GM23338 (cell line): Measurements from ENCODE around the gene TUBB8B.
"Not testable (repeated sequence)": the region's sequence is repeated elsewhere in the genome, so short reads cannot be mapped to it uniquely, and the experiment has no call there.

Experiments
- CREB1 ChIP-seq: fragments of 250-450 bp; sonication (Bioruptor Pico); IDR thresholded peaks from 2 replicates; pipeline ENCODE4 v1.5.0; 2020; ENCODE audit warnings: low read depth, mild to moderate bottlenecking, moderate library complexity
- EZH2 ChIP-seq: fragments of 200-600 bp; sonication (generic); IDR thresholded peaks from one replicate; pipeline ENCODE4 v1.8.0; 2017; ENCODE audit warnings: antibody characterized with exemption, mild to moderate bottlenecking, low read depth; ENCODE audit not compliant: unreplicated experiment
- EZH2phosphoT487 ChIP-seq: fragments of 200-600 bp; sonication (generic); IDR thresholded peaks from one replicate; pipeline ENCODE4 v1.8.1; 2018; ENCODE audit warnings: antibody characterized with exemption; ENCODE audit not compliant: unreplicated experiment
- JUNB ChIP-seq: IDR thresholded peaks from one replicate; pipeline ENCODE4 v1.6.1; 2016; ENCODE audit warnings: antibody characterized with exemption; ENCODE audit not compliant: unreplicated experiment
- NANOG ChIP-seq: IDR thresholded peaks from 2 replicates; pipeline ENCODE4 v1.6.1; 2016; ENCODE audit warnings: antibody characterized with exemption, borderline replicate concordance
- POLR2AphosphoS5 ChIP-seq: IDR thresholded peaks from 2 replicates; pipeline ENCODE4 v1.6.1; 2016; ENCODE audit warnings: antibody characterized with exemption, low read depth
- STAT1 ChIP-seq: IDR thresholded peaks from one replicate; pipeline ENCODE4 v1.6.1; 2016; ENCODE audit warnings: antibody characterized with exemption; ENCODE audit not compliant: unreplicated experiment
- ZNF114 ChIP-seq: fragments of 250-450 bp; sonication (Bioruptor Pico); IDR thresholded peaks from 2 replicates; pipeline ENCODE4 v1.5.0; 2020; ENCODE audit warnings: mild to moderate bottlenecking, moderate library complexity
- ZNF331 ChIP-seq: fragments of 250-450 bp; sonication (Bioruptor Pico); IDR thresholded peaks from 2 replicates; pipeline ENCODE4 v1.5.0; 2020; ENCODE audit warnings: low read depth, mild to moderate bottlenecking, moderate library complexity
- TF ChIP-seq, protein P1 (sequence below), 2 experiments: fragments of 200-600 bp in 1 of 2; sonication (generic) in 1 of 2; conservative IDR thresholded peaks; 2 replicates each; pipeline versions ENCODE4 v1.5.1 to v1.6.1; 2016 to 2017; ENCODE audit warnings: antibody characterized with exemption in 2 of 2, low read depth in 2 of 2, mild to moderate bottlenecking in 2 of 2, moderate library complexity in 1 of 2
- TF ChIP-seq, protein P2 (sequence below): IDR thresholded peaks from one replicate; pipeline ENCODE4 v1.6.1; 2018; ENCODE audit warnings: antibody characterized with exemption; ENCODE audit not compliant: unreplicated experiment
- TF ChIP-seq, protein P3 (sequence below): IDR thresholded peaks from 2 replicates; pipeline ENCODE4 v1.6.1; 2016; ENCODE audit warnings: antibody characterized with exemption
- TF ChIP-seq, protein P4 (sequence below): fragments of 250-450 bp; sonication (Bioruptor Pico); IDR thresholded peaks from 2 replicates; pipeline ENCODE4 v1.5.0; 2020; ENCODE audit warnings: mild to moderate bottlenecking, moderate library complexity

DNA sequence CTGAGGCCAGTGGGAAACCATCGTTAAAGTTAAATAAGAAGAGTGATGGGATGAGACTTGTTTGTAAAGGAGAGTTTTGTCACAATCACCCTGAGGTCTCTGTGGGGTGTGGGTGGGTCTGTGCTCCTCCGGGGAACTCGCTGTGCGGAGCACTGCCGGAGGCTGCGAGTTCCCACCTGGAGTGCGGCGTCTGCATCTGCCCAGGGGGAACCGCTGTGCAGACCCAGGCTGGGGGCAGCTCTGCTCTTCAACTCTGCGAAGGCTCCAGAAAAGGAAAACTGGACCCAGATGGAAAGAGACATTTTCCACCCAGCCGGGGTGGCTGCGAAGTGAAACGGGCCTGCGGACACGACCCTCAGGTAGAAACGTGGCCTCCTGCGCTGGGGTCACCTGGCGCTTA lies 46.2 kb upstream of the TUBB8B start:
- TF ChIP-seq, protein P1, sequence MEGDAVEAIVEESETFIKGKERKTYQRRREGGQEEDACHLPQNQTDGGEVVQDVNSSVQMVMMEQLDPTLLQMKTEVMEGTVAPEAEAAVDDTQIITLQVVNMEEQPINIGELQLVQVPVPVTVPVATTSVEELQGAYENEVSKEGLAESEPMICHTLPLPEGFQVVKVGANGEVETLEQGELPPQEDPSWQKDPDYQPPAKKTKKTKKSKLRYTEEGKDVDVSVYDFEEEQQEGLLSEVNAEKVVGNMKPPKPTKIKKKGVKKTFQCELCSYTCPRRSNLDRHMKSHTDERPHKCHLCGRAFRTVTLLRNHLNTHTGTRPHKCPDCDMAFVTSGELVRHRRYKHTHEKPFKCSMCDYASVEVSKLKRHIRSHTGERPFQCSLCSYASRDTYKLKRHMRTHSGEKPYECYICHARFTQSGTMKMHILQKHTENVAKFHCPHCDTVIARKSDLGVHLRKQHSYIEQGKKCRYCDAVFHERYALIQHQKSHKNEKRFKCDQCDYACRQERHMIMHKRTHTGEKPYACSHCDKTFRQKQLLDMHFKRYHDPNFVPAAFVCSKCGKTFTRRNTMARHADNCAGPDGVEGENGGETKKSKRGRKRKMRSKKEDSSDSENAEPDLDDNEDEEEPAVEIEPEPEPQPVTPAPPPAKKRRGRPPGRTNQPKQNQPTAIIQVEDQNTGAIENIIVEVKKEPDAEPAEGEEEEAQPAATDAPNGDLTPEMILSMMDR (conservative IDR thresholded peaks at IDR 0.05; ENCODE audit: low read depth in 2 of 2): not testable (repeated sequence)
- not testable (repeated sequence) for TF ChIP-seq POLR2AphosphoS5; EZH2phosphoT487; ZNF331 (CRISPR knock-in tag); EZH2; ZNF114 (CRISPR knock-in tag); NANOG; CREB1 (CRISPR knock-in tag); JUNB; STAT1
- TF ChIP-seq, protein P2, sequence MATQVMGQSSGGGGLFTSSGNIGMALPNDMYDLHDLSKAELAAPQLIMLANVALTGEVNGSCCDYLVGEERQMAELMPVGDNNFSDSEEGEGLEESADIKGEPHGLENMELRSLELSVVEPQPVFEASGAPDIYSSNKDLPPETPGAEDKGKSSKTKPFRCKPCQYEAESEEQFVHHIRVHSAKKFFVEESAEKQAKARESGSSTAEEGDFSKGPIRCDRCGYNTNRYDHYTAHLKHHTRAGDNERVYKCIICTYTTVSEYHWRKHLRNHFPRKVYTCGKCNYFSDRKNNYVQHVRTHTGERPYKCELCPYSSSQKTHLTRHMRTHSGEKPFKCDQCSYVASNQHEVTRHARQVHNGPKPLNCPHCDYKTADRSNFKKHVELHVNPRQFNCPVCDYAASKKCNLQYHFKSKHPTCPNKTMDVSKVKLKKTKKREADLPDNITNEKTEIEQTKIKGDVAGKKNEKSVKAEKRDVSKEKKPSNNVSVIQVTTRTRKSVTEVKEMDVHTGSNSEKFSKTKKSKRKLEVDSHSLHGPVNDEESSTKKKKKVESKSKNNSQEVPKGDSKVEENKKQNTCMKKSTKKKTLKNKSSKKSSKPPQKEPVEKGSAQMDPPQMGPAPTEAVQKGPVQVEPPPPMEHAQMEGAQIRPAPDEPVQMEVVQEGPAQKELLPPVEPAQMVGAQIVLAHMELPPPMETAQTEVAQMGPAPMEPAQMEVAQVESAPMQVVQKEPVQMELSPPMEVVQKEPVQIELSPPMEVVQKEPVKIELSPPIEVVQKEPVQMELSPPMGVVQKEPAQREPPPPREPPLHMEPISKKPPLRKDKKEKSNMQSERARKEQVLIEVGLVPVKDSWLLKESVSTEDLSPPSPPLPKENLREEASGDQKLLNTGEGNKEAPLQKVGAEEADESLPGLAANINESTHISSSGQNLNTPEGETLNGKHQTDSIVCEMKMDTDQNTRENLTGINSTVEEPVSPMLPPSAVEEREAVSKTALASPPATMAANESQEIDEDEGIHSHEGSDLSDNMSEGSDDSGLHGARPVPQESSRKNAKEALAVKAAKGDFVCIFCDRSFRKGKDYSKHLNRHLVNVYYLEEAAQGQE: not testable (repeated sequence)
- TF ChIP-seq, protein P3, sequence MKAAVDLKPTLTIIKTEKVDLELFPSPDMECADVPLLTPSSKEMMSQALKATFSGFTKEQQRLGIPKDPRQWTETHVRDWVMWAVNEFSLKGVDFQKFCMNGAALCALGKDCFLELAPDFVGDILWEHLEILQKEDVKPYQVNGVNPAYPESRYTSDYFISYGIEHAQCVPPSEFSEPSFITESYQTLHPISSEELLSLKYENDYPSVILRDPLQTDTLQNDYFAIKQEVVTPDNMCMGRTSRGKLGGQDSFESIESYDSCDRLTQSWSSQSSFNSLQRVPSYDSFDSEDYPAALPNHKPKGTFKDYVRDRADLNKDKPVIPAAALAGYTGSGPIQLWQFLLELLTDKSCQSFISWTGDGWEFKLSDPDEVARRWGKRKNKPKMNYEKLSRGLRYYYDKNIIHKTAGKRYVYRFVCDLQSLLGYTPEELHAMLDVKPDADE: not testable (repeated sequence)
- TF ChIP-seq, protein P4, sequence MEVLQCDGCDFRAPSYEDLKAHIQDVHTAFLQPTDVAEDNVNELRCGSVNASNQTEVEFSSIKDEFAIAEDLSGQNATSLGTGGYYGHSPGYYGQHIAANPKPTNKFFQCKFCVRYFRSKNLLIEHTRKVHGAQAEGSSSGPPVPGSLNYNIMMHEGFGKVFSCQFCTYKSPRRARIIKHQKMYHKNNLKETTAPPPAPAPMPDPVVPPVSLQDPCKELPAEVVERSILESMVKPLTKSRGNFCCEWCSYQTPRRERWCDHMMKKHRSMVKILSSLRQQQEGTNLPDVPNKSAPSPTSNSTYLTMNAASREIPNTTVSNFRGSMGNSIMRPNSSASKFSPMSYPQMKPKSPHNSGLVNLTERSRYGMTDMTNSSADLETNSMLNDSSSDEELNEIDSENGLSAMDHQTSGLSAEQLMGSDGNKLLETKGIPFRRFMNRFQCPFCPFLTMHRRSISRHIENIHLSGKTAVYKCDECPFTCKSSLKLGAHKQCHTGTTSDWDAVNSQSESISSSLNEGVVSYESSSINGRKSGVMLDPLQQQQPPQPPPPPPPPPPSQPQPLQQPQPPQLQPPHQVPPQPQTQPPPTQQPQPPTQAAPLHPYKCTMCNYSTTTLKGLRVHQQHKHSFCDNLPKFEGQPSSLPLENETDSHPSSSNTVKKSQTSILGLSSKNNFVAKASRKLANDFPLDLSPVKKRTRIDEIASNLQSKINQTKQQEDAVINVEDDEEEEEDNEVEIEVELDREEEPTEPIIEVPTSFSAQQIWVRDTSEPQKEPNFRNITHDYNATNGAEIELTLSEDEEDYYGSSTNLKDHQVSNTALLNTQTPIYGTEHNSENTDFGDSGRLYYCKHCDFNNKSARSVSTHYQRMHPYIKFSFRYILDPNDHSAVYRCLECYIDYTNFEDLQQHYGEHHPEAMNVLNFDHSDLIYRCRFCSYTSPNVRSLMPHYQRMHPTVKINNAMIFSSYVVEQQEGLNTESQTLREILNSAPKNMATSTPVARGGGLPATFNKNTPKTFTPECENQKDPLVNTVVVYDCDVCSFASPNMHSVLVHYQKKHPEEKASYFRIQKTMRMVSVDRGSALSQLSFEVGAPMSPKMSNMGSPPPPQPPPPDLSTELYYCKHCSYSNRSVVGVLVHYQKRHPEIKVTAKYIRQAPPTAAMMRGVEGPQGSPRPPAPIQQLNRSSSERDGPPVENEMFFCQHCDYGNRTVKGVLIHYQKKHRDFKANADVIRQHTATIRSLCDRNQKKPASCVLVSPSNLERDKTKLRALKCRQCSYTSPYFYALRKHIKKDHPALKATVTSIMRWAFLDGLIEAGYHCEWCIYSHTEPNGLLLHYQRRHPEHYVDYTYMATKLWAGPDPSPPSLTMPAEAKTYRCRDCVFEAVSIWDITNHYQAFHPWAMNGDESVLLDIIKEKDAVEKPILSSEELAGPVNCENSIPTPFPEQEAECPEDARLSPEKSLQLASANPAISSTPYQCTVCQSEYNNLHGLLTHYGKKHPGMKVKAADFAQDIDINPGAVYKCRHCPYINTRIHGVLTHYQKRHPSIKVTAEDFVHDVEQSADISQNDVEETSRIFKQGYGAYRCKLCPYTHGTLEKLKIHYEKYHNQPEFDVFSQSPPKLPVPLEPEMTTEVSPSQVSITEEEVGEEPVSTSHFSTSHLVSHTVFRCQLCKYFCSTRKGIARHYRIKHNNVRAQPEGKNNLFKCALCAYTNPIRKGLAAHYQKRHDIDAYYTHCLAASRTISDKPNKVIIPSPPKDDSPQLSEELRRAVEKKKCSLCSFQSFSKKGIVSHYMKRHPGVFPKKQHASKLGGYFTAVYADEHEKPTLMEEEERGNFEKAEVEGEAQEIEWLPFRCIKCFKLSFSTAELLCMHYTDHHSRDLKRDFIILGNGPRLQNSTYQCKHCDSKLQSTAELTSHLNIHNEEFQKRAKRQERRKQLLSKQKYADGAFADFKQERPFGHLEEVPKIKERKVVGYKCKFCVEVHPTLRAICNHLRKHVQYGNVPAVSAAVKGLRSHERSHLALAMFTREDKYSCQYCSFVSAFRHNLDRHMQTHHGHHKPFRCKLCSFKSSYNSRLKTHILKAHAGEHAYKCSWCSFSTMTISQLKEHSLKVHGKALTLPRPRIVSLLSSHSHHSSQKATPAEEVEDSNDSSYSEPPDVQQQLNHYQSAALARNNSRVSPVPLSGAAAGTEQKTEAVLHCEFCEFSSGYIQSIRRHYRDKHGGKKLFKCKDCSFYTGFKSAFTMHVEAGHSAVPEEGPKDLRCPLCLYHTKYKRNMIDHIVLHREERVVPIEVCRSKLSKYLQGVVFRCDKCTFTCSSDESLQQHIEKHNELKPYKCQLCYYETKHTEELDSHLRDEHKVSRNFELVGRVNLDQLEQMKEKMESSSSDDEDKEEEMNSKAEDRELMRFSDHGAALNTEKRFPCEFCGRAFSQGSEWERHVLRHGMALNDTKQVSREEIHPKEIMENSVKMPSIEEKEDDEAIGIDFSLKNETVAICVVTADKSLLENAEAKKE (CRISPR knock-in tag): not testable (repeated sequence)
